Suprapubic skin (tissue), 4 donors: ENCODE data around the gene FETUB. TPM values are rescaled to one million over a fixed set of nuclear protein-coding genes. Genes with fewer than 3 reads are reported as not detected.

Experiments
- DNase-seq, 2 donors: peaks; one replicate each; pipeline ENCODE4 v3.0.0-alpha.2; 2019; ENCODE audit warnings: low spot score in 2 of 2
- H3K27ac ChIP-seq: fragments of 200-600 bp; sonication (generic); one replicate; pipeline ENCODE4 v1.5.1; 2019
- H3K27me3 ChIP-seq: fragments of 200-600 bp; sonication (generic); one replicate; pipeline ENCODE4 v1.5.1; 2019
- H3K36me3 ChIP-seq: fragments of 200-600 bp; sonication (generic); one replicate; pipeline ENCODE4 v1.5.1; 2019
- H3K4me1 ChIP-seq: fragments of 200-600 bp; sonication (generic); one replicate; pipeline ENCODE4 v1.5.1; 2019
- H3K4me3 ChIP-seq: fragments of 200-600 bp; sonication (generic); one replicate; pipeline ENCODE4 v1.5.1; 2019; ENCODE audit warnings: mild to moderate bottlenecking
- H3K9me3 ChIP-seq: fragments of 200-600 bp; sonication (generic); one replicate; pipeline ENCODE4 v1.5.1; 2019
- CTCF ChIP-seq, 2 donors: fragments of 200-600 bp in 1 of 2; fragments of 450-650 bp in 1 of 2; sonication (generic) in 1 of 2; IDR thresholded peaks; one replicate each; pipeline ENCODE4 v1.5.1; 2016 to 2019; ENCODE audit warnings: antibody characterized with exemption in 2 of 2, mild to moderate bottlenecking in 1 of 2, moderate library complexity in 1 of 2
- EP300 ChIP-seq: sonication (generic); formaldehyde crosslinking; IDR thresholded peaks from one replicate; pipeline ENCODE4 v1.6.1; 2017; ENCODE audit warnings: antibody characterized with exemption
- POLR2A ChIP-seq, 2 donors: fragments of 450-650 bp; IDR thresholded peaks; one replicate each; pipeline ENCODE4 v1.6.1; 2017; ENCODE audit warnings: antibody characterized with exemption in 2 of 2, mild to moderate bottlenecking in 2 of 2, moderate library complexity in 2 of 2
- POLR2AphosphoS5 ChIP-seq, 3 donors: sonication (generic); formaldehyde crosslinking; IDR thresholded peaks; one replicate each; pipeline ENCODE4 v1.6.1; 2017; ENCODE audit warnings: antibody characterized with exemption in 3 of 3
- WGBS: methylation state at CpG from one replicate; pipeline ENCODE4 v1.1.5; 2018; 5-methylcytosine and 5-hydroxymethylcytosine counted together
- total RNA-seq, 4 donors: library from RNA; depleted of rRNA; stranded (reverse); fragments of >200 nt; gene quantifications; one replicate each; pipeline ENCODE4 v1.1.0, GENCODE V29; 2016

Gene FETUB
- total RNA-seq, 4 donors from 2014 or later = 3.9 to 16.0 (median 10.4) TPM

GRCh38 chr3:186637686-186638085 is 2.5 kb upstream of the FETUB start:
- no peaks in the 10 kb centered on the region for H3K27me3 ChIP-seq
- WGBS = 98% methylated on average over 3 of the region's 3 CpGs
- no peak for DNase-seq
- TF ChIP-seq CTCF (IDR thresholded peaks at IDR 0.05) (no peak), EP300 (no peak), POLR2A (IDR thresholded peaks at IDR 0.05) (no peak), POLR2AphosphoS5 (IDR thresholded peaks at IDR 0.05) (no peak)
- H3K4me3 ChIP-seq = no peak overlapping the region
- H3K4me1 ChIP-seq = peaks cover 28% of the 10 kb centered on the region
- H3K9me3 ChIP-seq = no peaks in the 10 kb centered on the region
- no peaks in the 10 kb centered on the region for H3K36me3 ChIP-seq
- no peak overlapping the region for H3K27ac ChIP-seq

GRCh38 chr3:186638259-186638658 is 1.9 kb upstream of the FETUB start:
- Histone ChIP-seq H3K27ac (no peak overlapping the region), H3K9me3 (no peaks in the 10 kb centered on the region), H3K36me3 (no peaks in the 10 kb centered on the region), H3K4me1 (peaks cover 26% of the 10 kb centered on the region), H3K4me3 (no peak overlapping the region), H3K27me3 (no peaks in the 10 kb centered on the region)
- TF ChIP-seq POLR2A (IDR thresholded peaks at IDR 0.05) = no peak
- TF ChIP-seq EP300 = no peak
- no peak for TF ChIP-seq POLR2AphosphoS5 (IDR thresholded peaks at IDR 0.05)
- no peak for TF ChIP-seq CTCF (IDR thresholded peaks at IDR 0.05)
- 70% methylated on average over 2 of the region's 2 CpGs for WGBS
- DNase-seq = no peak

- TF ChIP-seq POLR2A (IDR thresholded peaks at IDR 0.05) (no peak), POLR2AphosphoS5 (IDR thresholded peaks at IDR 0.05) (peak in 1 of 3 donors; percentile 40)
- Histone ChIP-seq H3K4me3 (no peak overlapping the region), H3K36me3 (no peaks in the 10 kb centered on the region), H3K9me3 (no peaks in the 10 kb centered on the region), H3K27me3 (no peaks in the 10 kb centered on the region), H3K4me1 (peaks cover 34% of the 10 kb centered on the region), H3K27ac (peak overlapping the region; percentile 63)
- DNase-seq = no peak
- 19% methylated on average over 9 of the region's 9 CpGs for WGBS
These were observed 247 bp downstream of the FETUB start for GRCh38 chr3:186640473-186640818.

- no peak for DNase-seq
- TF ChIP-seq POLR2A (IDR thresholded peaks at IDR 0.05) (no peak), CTCF (IDR thresholded peaks at IDR 0.05) (no peak), POLR2AphosphoS5 (IDR thresholded peaks at IDR 0.05) (no peak), EP300 (no peak)
- Histone ChIP-seq H3K27ac (peak overlapping the region; percentile 63), H3K4me1 (peaks cover 34% of the 10 kb centered on the region), H3K36me3 (no peaks in the 10 kb centered on the region), H3K9me3 (no peaks in the 10 kb centered on the region), H3K27me3 (no peaks in the 10 kb centered on the region), H3K4me3 (no peak overlapping the region)
These were observed 730 bp downstream of the FETUB start for GRCh38 chr3:186640929-186641328.

GRCh38 chr3:186642014-186642413 is 1.8 kb downstream of the FETUB start:
- Histone ChIP-seq H3K36me3 (no peaks in the 10 kb centered on the region), H3K27ac (no peak overlapping the region), H3K9me3 (no peaks in the 10 kb centered on the region), H3K4me1 (peaks cover 34% of the 10 kb centered on the region), H3K4me3 (no peak overlapping the region), H3K27me3 (no peaks in the 10 kb centered on the region)
- 55% methylated on average over 3 of the region's 3 CpGs for WGBS
- no peak for DNase-seq
- TF ChIP-seq EP300 (no peak), POLR2A (IDR thresholded peaks at IDR 0.05) (no peak), CTCF (IDR thresholded peaks at IDR 0.05) (no peak), POLR2AphosphoS5 (IDR thresholded peaks at IDR 0.05) (no peak)

GRCh38 chr3:186643493-186643892 is 3.3 kb downstream of the FETUB start:
- no peaks in the 10 kb centered on the region for H3K36me3 ChIP-seq
- 79% methylated on average over 1 of the region's 1 CpG for WGBS
- H3K4me3 ChIP-seq = no peak overlapping the region
- no peaks in the 10 kb centered on the region for H3K9me3 ChIP-seq
- TF ChIP-seq POLR2AphosphoS5 (IDR thresholded peaks at IDR 0.05) (no peak), CTCF (IDR thresholded peaks at IDR 0.05) (no peak), POLR2A (IDR thresholded peaks at IDR 0.05) (no peak), EP300 (no peak)
- no peaks in the 10 kb centered on the region for H3K27me3 ChIP-seq
- H3K4me1 ChIP-seq = peaks cover 34% of the 10 kb centered on the region
- no peak for DNase-seq
- no peak overlapping the region for H3K27ac ChIP-seq
